Left kidney (tissue), 2 donors: ENCODE measurements around the gene KRTAP10-10. TPM values are rescaled to one million over a fixed set of nuclear protein-coding genes. Genes with fewer than 3 reads are reported as not detected.
"Not testable (repeated sequence)": the region's sequence is repeated elsewhere in the genome, so short reads cannot be mapped to it uniquely, and the experiment has no call there.

ENCODE experiments used
- DNase-seq: peaks from one replicate; pipeline ENCODE4 v3.0.0-alpha.2; 2013
- polyA plus RNA-seq: library from polyadenylated mRNA; unstranded; fragments of 120-200 nt; gene quantifications from one replicate; pipeline ENCODE4 v1.2.1, GENCODE V29; 2013; ENCODE audit not compliant: insufficient read length

Gene KRTAP10-10
- polyA plus RNA-seq, 1 donor: not detected

DNA sequence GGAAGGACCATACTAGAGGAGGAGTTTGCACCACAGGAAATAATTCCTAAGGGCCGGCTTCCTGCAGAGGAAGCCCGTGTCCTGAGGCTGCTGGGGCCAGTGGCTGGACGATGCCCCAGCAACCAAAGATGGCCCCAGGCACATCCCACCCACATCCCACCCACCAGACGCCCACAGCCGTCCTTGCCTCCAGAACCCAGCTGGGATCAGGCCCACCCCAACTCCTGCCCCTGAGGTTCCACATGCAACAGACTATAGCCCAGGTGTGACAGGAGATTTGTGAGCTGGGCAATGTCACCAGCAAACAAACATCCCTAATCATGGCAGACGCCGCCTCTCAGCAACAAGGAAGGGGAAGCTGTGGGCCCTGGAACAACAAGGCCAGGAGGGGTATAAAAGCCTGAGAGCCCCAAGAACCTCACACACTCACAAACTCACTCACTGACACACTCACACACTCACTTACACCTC is 10.4 kb upstream of the KRTAP10-10 start, which contains the start of gene KRTAP10-9:
Gene KRTAP10-9, plus strand, starts transcription at position 421 of the 471 bp plus-strand sequence. CDS start 79 bp downstream, outside the sequence.
- DNase-seq: no peak

DNA sequence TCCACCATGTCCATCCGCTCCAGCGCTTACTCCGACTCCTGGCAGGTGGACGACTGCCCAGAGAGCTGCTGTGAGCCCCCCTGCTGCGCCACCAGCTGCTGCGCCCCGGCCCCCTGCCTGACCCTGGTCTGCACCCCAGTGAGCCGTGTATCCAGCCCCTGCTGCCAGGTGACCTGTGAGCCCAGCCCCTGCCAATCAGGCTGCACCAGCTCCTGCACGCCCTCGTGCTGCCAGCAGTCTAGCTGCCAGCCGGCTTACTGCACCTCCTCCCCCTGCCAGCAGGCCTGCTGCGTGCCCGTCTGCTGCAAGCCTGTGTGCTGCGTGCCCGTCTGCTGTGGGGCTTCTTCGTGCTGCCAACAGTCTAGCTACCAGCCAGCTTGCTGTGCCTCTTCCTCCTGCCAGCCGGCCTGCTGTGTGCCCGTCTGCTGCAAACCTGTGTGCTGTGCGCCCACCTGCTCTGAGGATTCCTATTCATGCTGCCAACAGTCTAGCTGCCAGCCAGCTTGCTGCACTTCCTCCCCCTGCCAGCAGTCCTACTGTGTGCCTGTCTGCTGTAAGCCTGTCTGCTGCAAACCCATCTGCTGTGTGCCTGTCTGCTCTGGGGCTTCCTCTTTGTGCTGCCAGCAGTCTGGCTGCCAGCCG is 9.9 kb upstream of the KRTAP10-10 start:
- not testable (repeated sequence) for DNase-seq

DNA sequence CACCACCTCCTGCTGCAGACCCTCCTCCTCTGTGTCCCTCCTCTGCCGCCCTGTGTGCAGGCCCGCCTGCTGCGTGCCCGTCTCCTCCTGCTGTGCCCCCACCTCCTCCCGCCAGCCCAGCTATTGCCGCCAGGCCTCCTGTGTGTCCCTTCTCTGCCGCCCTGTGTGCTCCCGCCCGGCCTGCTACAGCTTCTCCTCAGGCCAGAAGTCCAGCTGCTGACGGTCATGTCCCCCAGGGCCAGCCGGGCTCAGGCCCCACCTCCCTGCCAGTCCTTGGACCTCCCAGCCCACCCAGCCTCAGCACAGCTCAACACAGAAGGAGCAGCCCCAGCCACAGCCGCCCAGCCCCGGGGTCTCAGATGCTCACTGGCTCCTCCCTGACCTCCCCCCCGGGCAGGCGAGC is 9.3 kb upstream of the KRTAP10-10 start:
- not testable (repeated sequence) for DNase-seq

DNA sequence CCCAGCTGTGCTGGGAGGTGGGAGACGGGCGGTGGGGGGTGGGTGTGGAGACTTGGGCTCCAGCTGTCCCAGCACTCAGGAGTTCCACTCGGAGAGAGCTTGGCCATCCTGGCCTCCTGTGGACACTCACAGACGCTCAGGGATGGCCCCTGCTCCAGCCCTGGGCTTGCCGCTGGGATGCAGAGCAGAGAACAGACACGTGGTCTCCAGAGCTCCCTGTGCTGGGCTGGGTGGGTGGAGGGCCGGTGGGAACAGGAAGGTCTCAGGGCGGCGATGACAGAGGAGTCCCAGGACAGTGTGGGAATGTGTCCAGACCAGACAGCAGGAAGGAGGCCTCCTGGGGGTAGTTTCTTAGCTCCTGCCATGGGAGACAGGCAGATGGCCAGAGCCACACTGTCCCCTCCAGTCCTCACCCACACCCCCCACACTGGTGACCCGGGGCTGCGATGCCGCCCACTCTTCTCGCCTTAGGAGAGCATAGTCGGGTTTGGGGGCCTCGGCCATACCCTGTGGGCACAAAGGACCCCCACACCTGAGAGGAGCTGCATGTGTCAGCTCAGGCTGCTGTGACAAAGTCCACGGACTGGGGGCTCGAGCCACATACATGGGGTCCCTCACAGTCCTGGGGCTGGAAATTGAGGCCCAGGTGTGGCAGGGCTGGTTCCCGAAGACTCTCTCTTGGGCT is 8.3 kb upstream of the KRTAP10-10 start:
- DNase-seq: no peak

DNA sequence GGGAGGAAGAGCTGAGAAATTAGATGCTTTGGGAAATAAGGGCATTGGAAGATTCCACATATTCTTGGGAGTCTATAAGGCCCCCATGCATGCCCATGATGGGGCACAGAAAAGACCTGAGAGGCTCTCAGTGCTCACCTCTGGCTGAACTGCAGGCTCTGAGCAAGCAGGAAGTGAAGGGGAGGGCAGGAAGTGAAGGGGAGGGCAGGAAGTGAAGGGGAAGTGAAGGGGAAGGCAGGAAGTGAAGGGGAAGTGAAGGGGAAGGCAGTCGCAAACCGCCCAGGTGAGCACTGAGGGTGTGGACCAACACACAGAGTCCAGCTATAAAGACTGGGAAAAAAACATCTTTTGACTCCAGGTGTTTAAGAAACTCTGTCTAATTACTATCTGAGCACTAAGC is 6.7 kb upstream of the KRTAP10-10 start:
- no peak for DNase-seq

DNA sequence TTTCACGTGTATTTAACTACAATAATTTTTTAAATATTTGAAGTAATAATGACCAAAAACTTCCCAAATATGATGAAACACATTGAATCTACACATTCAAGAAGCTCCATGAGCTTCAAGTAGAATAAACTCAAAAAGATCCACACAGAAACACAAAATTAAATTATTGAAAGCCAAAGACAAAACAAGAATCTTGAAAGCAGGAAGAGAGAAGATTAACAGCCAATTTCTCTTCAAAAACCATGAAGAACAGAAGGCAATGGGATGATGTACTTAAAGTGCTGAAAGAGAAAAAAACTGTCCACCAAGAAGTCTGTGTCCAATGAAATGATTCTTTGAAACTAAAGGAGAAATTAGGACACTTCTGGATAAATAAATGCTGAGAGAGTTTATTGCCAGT is 5.1 kb upstream of the KRTAP10-10 start:
- DNase-seq: no peak

DNA sequence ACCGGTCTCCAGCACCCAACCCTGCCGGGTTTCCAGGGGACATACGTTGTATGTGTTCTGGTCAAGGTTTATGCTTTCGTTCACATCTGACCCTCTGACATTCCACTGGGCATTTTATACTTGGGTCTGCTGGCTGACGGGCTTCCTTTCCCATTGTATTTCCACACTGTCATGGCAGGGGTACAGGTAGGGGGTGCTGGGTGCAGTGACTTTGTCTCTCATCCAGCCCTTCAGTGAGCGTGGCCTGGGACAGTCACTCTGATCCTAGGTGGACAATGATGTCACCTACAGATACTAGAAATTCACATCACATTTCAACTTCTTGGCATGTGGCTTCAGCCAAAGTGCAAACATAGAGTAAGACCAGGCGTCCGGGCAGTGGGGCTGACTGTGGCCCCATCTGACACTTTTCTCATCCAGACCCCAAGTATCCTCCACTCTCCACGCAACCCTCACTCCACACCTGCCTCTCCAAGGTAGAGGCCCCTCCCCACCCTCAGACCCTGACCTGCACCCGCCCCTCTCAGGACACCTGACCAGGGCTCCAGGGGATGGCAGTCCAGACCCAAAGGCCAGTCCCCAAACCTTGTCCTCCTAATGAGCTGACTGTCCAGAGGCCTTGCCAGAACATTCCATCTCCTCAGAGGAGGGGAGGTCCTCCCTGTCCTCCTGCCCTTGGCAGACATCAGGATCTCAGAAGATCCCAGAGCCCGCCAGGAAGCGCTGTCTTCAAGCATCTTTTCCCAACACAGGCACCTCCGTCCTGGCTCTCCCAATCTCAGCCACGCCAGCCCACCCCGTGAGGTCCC is 743 bp upstream of the KRTAP10-10 start:
- DNase-seq: no peak

DNA sequence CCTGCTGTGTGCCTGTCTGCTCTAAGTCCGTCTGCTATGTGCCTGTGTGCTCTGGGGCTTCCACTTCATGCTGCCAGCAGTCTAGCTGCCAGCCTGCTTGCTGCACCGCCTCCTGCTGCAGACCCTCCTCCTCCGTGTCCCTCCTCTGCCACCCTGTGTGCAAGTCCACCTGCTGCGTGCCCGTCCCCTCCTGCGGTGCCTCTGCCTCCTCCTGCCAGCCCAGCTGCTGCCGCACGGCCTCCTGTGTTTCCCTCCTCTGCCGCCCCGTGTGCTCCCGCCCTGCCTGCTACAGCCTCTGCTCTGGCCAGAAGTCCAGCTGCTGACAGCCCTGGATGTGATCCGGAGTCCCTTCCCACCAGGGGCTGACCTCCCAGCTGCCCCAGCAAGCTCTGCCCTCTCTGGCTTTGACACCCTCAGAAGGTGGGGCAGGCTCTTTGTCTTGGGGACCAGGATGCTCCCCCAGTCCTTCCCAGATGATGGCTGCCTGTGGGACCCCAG is 744 bp downstream of the KRTAP10-10 start:
- DNase-seq: not testable (repeated sequence)

DNA sequence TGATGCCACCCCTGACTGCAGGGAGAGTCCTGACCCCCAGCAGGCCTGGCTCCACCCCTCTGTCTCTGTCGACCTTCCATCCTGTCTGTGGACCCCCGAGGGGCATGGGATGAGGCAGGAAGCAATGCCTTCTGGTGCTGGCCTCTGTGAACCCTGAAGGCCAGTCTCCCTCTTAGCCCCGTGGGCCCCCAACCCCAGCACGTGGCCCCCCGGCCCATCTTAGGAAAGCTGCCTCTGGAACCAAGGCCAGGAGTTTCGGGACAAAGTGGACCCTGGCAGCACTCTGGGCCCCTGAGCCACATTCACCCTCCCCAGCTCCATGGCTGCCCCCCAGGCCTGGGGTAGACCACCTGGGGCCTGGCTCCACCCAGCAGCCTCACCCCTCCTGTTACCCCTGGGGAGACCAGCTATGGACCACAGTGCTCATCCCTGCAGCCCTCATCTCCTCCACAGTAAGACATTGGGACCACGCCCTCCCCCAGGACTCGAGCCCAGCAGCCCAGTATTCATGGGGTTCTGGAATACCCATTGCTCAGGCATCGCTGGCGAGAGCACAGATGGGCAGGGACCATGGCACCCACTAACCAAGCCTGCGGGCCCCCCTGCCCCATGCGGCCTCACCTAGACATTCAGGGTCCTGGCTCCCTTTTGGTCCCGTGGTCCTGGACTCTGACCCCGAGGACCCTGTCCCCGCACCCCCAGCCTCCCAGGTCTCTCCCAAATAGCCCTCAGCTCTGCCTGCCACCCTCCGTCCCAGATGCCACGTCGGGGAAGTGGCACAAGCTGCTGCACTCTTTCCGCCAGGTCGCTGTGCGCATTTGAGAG is 1.6 kb downstream of the KRTAP10-10 start:
- DNase-seq: not testable (repeated sequence)

DNA sequence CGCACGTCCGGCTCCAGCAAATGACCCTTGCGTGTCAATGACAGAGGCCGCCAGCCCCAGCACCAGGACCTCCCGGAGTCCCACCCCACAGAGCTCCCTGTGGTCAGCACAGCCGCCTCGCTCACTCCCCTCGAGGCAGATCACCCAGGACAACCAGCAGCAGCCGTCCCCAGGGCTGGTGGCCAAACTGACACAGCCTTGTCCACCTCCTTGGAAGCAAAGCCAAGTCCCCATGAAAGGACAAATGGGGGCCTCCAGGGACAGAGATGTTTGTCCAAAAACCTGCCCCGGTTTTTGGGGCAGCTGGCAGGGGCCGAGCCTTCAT is 2.1 kb downstream of the KRTAP10-10 start:
- no peak for DNase-seq

DNA sequence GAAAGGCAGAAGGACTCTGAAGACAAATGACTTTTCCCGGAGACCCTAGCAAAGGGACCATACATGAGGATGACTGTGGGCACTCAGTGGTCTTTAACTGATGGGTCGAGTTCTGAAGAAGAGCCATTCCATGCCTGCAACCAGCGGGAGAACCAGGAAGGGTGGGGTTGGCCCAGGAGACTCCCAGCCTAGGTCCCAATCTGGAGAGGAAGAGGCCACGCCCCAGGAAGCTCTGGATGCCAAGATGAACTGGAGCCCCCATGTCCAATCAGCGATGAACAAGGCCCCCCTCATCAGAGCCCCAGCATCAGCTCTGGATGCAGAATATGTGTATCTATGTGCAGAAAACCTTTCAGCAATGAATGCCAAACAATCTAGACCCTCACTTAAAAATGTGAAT is 3.6 kb downstream of the KRTAP10-10 start:
- no peak for DNase-seq

DNA sequence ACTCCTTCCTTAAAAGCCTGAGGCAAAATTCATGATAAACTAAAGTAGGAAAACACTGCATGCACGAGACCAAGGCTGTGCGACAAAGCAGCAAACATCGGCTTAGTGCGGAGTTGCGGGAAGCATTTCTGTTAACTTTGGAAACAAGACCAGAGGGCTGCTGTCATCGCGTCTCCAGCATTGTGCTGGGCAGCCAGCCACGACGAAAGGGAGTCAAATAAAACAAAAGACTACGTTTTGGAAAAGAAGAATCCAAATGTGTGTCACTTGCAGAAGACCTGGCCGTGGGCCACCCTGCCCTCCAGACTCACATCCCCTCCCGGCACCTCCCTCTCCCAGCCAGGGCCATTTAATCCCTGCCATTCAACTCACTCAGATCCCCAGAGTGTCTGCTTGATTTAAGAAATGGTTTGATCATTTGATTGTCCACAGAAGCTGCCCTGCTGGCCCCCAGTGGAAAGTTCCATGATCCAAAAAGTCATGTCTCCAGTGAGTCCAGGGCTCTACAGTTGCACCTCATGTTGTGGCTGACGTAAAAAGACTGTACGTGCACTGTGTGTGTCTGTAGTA is 6.7 kb downstream of the KRTAP10-10 start:
- DNase-seq: no peak

DNA sequence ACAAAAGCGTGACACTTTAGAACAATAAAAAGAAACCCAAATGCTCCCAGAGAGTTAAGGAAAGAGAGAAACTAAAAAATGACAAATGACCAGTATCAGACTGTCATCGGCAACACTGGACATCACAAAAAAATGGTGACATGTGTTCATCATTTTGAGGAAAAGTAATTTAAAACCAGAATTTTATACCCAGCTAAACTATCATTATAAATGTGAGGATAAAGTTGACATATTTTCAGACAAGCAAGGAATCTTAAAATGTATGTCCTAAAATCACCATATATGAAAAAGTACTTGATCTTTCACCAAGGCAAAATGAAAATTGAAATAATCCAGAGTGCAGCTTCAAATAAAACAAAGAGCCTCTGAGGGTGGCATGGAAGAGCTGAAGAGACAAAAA is 7.7 kb downstream of the KRTAP10-10 start:
- no peak for DNase-seq

DNA sequence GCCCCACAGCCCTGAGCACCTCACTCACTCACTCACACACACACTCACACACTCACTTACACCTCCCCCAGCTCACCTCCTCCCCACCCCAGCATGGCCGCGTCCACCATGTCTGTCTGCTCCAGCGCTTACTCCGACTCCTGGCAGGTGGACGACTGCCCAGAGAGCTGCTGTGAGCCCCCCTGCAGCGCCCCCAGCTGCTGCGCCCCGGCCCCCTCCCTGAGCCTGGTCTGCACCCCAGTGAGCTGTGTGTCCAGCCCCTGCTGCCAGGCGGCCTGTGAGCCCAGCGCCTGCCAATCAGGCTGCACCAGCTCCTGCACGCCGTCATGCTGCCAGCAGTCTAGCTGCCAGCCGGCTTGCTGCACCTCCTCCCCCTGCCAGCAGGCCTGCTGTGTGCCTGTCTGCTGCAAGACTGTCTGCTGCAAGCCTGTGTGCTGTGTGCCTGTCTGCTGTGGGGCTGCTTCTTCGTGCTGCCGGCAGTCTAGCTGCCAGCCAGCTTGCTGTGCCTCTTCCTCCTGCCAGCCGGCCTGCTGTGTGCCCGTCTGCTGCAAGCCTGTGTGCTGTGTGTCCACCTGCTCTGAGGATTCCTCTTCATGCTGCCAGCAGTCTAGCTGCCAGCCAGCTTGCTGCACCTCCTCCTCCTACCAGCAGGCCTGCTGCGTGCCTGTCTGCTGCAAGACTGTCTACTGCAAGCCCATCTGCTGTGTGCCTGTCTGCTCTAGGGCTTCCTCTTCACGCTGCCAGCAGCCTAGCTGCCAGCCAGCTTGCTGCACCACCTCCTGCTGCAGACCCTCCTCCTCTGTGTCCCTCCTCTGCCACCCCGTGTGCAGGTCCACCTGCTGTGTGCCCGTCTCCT is 9.4 kb downstream of the KRTAP10-10 start, which contains the start of gene KRTAP10-11:
Gene KRTAP10-11, plus strand, starts transcription at position 49 of the 856 bp plus-strand sequence. Its CDS starts 45 bp downstream, at position 94.
- DNase-seq: not testable (repeated sequence)

DNA sequence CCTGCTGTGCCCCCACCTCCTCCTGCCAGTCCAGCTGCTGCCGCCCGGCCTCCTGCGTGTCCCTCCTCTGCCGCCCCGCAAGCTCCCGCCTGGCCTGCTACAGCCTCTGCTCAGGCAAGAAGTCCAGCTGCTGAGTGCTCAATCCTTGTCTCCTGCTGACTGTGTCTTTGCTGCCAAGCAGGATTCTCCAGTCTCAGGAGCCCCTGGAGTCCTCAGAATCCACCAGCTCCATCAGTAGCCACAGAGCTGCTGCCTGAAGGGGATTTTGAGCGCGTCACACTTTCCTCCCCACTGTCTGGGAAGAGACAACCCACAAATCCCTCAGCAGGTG is 10.0 kb downstream of the KRTAP10-10 start:
- no peak for DNase-seq

DNA sequence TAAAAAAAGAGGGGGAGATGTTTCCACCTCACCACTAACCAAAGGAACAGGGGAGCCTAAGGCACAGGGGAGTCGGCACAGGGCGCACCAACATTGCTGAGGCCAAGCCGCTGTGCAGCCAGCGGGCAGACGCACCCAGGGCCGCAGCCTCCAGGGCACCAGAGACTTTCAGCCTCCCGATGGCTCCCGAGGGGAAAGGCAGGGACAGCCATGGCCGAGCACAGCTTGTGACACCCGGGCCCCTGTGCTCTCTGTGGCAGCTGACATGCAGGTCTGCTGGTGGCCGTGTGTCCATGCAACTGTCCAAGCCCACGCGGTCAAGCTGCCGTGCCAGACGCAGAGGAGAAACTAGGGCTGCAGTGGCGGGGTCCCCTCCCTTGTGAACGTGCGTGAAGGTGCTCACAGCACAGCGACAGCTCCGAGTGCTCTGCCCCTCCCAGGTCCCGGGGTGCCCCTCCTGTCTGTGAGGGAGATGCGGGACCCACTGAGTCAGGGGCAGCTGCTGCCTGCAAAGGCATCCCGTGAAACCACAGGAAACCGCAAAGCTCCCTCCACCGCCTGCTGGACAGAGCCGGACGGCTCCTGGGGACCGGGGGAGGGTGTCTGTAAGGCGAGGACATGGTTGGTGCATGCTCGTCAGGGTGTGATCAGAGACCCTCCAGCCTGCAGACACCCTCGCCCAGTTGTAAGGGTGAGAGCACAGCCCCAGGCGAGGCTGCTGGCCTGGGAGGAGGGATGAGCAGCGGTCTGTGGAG is 11.6 kb downstream of the KRTAP10-10 start:
- DNase-seq: no peak

DNA sequence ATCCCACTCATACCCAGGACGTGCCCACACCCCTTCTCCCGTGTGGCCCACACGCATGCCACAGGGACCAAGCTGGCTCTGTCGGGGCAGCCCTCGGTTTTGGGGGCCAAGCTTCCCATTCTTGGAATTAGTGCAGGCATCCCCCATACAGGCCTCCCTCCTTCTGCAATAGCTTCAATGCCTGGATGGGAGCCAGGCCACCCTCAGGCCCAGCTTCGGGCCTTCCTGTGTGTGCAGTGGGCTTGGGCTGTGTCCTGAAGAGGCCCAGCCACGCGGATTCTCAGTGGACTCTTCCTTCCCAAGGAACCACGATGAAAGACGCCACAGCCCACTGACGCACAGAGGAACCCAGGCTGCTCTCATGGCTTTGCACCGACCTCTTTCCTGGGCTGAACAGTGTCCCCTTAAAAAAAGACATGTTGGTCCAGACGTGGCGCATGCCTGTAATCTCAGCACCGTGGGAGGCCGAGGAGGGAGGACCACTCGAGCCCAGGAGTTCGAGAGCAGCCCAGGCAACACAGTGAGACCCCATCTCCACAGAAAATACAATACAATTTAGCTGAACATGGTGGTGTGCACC is 12.5 kb downstream of the KRTAP10-10 start:
- DNase-seq: no peak

DNA sequence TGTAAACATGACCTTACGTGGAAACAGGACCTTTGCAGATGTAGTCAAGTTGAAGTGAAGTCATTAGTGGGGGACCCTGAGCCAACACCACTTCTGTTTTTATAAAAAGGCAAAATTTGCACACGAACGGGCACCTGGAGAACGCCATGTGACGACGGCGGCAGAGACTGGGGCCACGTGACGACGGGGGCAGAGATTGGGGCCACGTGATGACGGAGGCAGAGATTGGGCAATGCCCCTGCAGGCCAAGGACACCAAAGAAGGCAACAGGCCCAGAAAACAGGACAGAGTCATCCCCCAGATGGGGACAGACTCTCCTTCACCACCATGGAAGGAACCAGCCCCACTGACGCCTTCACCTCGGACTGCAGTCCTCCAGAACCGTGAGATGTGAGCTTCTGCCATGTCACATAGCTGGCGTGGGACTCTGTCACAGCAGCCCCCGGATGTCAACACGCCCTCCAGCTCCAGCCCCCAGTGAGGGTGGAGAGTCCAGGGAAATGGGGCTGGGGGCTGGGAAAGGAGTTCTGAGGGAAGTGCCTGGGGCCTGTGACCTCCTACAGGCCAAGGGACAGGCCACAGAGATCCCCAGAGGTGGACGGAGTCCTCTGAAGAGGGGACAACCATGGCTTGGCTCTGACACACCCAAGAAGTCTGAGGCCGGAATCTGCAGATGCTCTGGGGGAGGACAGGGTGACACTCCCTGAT is 13.3 kb downstream of the KRTAP10-10 start:
- no peak for DNase-seq
